ENCODE data around the gene DPP6.
"Not testable (repeated sequence)": the region's sequence is repeated elsewhere in the genome, so short reads cannot be mapped to it uniquely, and the experiment has no call there.

DPP6 gene

DNA sequence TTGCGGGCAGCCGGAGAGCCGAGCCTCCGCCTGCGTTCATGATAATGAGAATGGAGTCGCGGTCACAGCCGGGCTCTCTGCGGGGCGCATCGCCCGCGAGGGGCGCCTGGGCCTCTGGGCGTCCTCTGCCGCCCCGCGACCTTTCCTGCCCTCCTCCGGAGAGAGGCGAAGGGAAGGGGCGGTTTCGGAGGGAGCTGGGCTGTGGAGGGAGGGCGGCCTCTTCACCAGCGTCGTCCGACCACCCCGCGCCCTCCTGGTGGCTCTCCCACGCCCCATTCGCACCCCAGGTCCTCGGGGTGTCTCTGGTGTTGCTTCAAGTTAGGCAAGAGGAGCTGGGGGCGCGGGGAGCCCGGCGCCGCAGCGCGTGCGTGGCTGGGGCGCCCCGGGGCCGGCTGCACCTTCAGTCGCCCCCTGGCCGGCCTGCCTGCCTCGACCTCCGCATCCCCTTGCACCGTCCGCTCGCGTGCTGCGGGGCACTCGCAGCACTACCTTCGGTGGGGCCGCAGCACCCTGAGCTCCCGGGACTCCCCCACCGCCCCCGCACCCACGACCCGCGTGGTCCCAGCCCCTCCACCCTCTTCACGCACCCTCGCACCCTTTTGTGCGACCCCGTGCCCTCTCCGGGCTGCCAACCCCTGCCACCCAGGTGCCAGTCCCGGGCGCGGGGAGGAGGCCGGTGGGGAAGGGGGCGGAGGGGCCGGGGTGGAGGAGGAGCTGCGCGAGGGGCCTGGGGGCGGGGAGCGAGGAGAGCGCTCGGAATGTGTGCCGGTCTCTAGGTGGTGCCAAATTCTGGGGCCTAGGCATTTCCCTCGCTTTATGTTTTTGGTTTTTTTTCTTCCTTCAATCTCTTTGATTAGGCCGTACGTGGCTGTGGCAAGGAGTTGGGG is at the start of gene DPP6:
Gene DPP6, plus strand, starts transcription at position 756 of the 887 bp plus-strand sequence.
- DNase-seq: not testable (repeated sequence)

DNA sequence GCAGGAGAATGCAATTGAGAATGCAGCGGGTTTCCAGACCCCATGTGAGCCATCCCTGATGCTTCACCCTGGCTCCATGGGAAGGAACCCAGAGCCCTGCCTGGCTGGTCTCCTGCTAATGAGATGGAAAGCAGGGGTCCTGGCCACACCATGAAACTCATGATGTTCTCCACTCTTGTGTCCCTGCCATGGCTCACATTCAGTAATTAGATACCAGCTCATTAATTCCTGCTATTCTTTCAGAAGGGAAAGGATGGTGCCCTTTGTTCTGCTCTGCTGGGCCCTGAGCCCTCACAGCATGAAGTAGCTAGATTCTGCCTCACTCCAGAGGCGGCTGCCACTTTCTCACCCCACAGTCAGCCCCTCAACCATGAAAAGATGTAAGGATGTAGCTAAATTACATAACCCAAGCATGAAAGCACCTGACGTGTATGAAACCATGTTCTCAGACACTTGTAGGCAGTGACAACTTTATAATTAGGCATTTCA is 42.7 kb upstream of the DPP6 start:
- not testable (repeated sequence) for DNase-seq

DNA sequence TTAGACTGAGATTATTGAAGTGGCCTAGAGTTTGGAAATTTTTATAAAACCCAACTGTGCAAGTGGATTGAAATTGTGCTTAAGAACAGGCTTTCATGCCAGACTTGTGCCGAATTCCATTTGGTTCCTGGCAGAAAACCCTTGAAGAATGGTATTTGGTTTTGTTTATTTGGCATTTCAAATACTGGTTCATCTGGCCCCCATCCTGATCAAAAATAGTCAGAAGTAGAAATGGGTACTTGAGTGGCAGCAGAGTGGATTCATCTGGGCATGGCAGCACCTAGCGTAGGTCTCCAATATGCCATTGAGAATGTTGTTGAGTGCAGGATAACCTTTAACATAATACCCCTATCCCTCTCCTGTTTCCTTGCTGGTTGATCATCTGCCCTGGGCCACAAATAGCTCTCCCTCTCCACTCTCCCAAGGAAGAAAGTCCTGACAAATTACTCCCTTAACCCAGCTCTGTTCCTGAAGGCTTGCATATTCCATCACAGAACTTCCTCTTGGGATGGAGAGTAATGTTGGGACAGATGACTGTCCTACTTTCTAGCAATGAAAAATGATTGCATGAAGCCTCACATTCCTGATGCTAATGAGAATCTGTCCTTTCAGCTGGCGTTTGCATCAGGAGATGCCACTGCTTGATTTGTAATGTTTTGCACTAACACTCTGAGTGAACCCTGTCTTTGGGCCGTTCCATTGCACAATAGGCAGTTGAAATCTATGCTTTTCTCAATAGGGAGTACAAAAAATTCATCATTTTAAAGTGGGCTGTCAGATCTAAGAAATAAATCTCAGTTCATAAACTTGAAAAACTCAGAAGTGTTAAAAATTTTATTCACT is 41.3 kb upstream of the DPP6 start:
- not testable (repeated sequence) for DNase-seq

DNA sequence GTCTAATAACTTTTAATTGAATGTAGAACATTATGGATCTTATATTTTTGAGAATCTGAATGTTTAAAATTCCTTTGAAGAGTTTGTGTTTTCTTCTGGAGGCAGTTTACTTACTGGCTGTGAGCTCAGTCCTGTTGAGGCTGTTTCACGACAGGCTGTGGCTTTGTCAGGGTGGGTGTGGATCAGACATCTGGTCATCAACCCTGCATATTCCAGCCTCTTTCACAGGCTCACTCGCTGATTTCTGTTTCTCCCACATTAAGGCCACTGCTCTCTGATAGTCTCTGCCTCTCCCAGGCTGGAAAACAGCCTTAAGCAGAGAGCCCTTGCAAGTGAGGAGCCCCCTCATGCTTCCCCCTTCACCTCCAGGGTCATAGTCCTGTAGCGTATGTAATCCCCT is 39.4 kb upstream of the DPP6 start:
- DNase-seq: not testable (repeated sequence)

DNA sequence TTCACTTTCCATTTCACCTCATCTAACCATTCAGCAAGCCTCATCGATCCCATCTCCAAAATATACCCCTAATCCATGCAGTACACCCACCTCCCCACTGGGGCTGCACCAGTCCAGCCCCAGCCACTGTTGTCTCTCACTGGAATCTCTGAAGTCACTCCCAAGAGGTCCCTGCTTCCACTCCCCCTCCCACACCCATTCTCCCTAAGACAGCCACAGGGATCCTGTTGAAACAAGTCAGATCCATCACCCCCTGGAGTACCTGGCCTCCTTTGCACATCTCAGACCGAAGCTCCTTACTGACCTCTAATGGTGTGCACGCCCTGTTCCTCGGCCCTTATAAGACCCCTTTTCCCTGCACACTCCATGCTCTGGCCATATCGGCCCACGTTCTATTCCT is 36.6 kb upstream of the DPP6 start:
- DNase-seq: not testable (repeated sequence)

DNA sequence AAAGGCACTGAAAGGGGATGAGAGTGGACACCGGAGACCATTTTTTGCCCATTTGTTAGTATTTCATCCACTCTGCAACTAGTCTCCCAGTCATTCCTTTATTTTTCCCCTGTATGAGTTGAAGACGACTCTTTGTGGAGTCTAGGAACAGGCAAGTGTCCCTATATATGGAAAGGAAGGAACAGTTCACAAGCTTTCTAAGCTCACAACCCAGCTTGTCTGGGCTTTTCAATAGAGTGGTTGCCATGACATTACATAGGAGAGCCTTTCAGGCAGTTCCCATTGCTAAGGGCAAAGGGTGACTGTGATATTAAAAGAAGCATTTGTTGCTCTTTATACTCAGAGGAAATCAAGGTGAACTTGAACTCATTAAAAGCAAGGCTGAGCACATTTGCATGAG is 33.8 kb upstream of the DPP6 start:
- DNase-seq: not testable (repeated sequence)

DNA sequence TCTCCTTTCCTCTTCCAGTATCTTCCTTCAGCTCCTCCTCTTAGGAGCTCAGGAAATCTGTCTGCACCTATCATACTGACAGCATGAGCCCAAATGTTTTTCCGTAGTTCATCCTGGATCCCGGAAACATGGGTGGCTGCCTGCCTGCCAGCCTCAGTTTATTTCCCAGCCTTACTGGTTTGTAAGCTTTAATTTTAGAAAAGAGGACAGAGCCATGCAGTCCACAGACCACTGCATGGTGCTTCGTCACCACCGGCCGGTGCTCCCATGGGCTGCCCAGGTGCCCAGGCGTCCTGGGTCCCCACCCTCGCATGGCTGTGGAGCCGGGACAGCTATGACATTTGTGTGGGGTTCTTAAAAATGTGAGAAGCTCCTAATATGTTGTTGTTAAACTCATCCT is 24.4 kb upstream of the DPP6 start:
- not testable (repeated sequence) for DNase-seq

DNA sequence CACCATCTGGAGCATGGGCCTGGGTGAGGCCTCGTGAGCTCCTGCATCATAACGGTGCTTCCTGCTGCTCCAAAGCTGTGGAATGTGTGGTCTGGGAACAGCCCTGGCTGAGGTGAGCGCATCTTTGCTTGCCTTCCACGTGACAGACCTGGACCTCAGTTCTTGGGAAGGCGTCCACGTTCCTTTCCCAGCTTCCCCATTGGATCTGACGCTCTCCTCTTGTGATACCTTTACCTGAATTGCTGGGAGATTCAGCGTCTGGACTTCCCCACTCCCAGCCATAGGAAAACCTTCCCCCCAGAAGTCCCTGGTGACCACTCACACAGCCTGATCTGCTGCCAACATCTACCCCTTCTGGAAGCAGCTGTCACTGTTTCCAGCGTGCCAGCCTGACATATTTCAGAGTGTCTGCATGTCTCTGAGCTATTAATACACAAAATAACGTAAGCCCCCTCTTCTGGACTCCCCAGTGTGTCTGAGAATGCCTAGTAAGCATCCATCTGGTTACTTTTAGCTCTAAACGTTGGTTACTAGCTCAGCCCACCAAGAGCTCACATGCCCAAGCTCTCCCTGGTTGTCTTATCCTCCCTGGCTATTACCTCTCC is 21.6 kb upstream of the DPP6 start:
- not testable (repeated sequence) for DNase-seq

DNA sequence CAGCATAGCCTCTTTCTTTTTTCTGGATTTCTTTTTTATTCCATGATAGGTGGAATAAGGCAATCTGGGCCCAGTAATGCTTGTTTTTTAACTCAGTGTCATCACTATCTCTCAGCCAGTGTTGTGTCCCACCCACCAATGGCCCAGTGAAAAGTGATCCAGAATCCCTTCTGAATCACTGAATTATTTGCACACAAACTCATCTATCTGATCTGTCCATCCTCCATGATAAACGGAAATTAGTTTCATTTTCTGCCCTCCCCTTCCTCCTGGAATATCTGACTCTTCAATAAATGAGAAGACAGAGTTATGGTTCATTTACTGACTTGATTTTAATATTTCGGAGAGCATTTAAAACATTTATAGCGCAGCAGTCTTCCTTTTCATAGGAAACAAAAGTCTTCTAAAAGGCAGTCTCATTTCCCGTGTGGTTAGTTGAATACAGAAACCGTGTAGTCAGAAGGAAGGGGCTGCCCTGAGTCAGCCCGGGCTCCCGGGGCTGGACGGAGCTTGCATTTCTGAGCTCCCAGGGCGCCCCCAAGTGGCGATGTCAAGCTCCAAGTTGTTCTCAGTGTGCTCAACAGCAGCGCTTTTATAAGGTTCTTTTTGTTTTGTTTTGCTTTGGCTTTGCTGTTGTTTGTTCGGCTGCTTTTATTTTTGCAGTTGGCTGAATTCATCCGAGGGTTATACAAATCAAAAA is 12.6 kb upstream of the DPP6 start:
- DNase-seq: not testable (repeated sequence)

DNA sequence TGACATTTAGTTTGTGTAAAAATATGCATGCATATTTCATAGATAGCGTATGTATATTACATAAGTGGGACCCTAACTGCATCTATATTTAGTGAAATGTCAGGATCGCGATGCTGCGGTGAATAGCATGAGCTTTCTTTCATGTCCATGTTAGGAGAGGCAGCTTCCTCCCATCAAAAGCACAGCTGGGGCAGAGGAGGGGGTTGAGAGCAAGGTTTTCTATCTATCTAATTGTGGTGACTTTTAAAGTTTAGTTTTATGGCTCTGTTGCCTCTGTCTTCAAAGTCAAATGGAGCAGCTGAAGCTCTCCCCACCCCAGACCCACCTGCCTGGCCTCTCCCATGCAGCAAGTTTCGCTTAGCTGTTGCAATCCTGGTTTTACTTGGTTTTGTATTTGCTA is 1.8 kb upstream of the DPP6 start:
- not testable (repeated sequence) for DNase-seq

DNA sequence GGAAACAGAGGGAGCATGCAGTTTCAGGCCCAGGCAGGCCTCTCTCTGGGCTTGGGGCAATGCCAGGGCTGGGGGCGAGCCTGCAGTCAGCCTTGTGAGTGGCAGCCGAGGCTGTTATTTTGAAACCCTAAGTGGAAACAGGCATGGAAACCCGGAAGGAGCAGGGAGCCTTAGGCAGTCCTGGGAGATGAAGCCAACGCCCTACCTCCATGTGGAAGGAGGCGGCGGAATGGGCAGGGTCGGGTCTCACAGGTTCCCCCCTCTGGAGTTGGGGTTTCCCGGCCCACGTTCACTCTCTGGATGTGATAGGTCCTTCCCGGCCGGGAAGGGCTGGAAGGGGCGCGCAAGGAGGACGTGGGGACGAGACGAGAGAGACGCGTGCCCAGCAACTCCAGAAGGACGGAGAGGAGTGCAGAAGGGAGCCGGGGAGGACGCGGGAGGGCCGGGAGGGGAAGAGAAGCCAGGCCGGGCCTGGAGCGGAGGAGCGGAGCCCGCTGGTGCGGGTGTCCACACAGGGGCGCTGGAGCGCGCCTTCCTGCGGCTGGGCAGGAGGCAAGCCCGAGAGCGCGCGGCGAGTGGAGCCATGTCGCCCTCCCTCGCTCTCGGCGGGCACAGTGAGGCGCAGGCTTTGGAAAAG is 1.1 kb upstream of the DPP6 start:
- DNase-seq: not testable (repeated sequence)

DNA sequence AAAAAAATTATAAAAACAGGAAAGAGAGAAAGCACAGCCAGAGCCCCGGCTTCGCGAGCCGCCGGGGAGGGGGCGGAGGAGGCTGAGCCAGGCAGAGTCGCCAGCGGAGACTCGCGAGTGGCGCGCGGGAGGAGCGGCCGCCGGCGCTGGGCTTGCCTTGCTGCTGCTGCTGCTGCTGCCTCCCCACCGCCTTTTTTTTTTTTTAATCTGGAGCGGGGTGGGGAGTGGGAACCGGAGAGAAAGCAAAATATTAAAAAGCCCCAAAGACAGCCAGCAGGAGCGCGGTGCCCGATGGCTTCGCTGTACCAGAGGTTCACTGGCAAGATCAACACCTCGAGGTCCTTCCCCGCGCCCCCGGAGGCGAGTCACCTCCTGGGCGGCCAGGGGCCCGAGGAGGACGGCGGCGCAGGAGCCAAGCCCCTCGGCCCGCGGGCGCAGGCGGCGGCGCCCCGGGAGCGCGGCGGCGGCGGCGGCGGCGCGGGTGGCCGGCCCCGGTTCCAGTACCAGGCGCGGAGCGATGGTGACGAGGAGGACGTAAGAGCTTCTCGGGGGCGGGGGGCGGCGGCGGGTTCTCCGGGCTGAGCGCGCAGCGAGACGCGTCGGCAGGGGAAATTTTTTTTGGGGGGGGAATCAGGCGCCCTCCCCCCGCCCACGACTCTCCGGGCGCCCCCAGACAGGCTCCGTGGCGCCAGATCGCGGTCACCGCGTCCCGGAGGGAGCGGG is 493 bp downstream of the DPP6 start:
- DNase-seq: not testable (repeated sequence)

DNA sequence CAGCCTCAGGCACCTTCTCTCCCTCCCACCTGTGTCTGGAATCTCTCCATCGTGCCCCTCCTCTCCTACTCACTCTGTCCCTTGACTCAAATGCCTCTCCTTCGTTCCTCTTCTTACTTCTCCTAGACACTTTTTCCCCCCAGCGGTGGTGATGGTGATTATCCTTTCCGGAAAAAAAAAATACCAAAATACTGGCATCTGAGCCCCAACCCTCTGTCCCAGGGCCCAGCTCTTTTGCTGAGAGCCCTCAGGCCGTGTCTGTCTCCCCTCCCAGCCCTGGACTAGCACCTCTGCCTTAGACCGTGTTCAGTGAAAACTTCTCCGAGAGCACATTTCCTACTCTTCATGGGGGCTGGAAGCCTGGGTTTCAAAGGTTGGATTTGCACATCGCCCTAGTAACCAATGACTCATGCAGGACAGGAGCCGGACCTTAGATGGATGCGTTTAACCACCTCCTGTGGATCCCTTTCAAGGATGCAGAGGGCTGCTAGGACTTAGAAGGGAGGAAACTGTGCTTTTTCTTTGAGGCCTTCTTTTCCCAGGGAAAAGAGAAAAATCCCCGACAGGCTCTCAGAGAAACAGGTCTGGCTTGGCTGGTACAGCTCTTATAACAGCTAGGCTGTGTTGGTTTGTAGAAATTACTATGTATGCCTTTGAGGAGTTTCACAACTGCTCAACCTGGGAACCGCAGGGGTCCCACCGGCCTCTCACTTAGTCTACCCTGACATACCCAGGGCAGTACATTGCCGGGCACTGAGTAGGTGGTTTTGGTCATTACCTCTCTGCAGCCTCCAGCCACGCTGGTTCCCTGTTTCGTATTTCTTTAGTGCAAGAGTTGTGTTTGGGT is 1.5 kb downstream of the DPP6 start:
- not testable (repeated sequence) for DNase-seq

DNA sequence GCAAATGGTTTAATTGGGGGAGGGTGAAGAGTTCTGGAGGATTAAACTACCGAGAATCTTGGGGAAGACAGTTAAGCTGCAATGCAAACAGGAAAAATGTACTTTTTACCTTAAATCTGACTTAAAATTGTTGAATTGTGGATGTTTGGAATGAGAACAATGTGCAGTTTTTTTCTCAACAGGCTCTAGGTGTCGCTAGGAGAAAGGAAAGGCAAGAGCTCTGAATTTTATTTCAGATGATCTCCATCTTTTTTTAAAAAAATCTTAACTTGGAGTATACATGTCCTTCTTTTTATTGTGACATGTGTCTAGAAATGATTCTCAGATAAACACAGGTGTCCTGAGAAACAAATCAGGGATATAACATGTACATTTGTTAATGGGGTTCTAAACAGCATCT is 2.5 kb downstream of the DPP6 start:
- not testable (repeated sequence) for DNase-seq

DNA sequence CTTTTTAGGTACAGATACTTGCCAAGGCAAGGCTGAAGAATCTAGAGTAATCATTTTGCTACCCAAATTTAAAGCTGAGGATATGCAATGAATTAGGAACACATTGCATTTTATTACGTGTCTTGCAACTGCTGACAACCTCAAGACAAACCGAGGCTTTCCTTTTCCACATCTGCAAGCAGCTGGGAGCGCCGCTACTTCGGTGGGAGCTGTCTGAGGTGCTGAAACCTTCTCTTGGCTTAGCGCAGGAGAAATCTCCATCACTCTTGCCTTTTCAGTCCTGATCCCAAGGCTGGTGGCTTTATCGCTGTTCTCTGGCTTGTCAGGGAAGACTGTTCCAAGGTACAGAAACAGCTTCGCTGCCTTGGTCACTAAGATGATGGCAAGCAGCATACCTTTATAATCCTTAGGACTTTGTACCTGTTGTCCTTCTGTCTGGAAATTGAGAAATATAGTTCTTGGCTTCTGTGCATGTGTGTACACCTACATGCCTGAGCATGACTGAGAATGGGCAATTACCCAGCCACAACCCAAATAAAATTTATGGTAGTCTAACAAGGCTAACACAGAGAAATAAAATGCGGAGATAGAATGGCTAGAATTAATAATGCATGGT is 3.4 kb downstream of the DPP6 start:
- not testable (repeated sequence) for DNase-seq

DNA sequence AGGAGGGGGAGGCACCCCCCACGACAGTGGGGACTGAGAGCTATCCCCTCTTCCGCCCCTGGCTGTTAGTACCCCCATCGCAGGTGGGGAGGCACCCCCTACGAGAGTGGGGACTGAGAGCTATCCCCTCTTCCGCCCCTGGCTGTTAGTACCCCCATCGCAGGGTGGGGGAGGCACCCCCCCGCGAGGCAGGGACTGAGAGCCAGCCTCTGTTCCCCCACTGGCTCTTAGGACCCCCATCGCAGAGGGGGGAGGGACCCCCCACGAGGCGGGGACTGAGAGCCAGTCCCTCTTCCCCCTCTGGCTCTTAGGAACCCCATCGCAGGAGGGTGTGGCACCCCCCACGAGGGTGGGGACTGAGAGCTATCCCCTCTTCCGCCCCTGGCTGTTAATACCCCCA is 6.6 kb downstream of the DPP6 start:
- not testable (repeated sequence) for DNase-seq

DNA sequence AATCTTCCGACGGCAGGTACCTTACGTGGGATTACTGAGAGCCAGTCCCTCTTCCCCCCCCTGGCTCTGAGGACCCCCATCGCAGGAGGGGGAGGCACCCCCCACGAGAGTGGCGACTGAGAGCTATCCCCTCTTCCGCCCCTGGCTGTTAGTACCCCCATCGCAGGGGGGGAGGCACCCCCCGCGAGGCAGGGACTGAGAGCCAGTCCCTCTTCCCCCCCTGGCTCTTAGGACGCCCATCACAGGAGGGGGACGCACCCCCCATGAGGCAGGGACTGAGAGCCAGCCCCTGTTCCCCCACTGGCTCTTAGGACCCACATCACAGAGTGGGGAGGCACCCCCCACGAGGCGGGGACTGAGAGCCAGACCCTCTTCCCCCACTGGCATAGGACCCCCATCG is 8.4 kb downstream of the DPP6 start:
- not testable (repeated sequence) for DNase-seq

DNA sequence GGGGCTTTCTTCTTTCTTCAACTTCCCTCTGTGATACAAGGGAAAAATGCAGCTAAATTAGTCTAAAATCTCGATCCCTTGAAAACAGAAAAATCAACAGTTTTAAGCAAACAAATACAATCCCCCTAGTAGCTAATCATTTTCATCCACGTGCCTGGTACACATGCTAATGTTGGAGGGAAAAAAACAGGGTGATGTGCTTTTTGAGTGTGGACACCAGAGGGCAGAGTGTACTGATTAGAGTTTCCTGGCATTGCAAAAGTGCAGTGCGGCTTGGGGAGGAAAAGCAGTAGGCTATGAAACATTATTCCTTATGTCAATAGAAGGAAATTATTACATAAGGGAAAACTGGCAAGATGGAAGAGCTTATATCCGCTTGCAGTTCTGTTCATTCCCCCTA is 19.6 kb downstream of the DPP6 start:
- DNase-seq: not testable (repeated sequence)

DNA sequence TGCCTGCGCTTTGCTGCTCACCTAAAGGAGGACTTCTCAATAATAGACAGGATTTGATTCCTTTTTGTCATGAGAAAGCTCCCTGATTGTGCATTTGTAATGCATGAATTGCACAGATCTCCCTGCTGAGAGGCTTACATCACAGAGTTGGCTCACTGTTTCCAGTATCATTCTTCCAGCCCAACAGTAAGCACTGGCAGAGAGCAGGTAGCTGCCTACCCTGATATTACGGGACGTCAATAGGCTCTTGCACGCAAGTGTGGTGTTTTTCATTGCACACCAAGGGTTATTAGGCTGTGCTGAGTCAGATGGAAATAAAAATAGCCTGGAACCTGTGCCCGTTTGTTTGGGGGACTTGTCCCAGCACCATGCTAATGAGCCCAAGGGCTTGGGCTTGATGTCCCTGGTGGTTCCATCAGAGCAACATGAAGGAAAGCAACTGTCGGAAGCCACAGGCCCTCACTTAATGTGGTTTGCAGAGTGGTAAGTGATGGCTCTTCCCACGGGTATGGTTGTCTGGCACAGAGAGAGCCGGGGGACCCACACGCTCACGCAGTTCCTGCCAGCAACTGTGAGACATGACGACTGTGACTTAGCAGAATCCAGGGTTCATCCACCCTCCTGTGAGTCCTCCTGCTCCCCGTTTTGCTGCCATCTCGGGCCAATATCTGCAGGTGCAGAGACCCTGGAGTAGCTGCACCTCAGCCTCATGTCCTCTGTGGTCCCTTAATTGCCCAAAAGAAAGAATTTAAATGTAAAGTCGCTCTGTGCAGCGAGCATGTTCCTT is 20.4 kb downstream of the DPP6 start:
- DNase-seq: not testable (repeated sequence)

Data from activated gamma-delta T cell treated with Interleukin-2 at 50 U/mL for 16 hours (primary cell).